ENCODE results near the gene CX3CL1. TPM values are rescaled to one million over a fixed set of nuclear protein-coding genes. Genes with fewer than 3 reads are reported as not detected.

CX3CL1 gene
- total and polyA plus RNA-seq, 5 donors: 8.2 to 22.9 (median 11.6) TPM

GRCh38 chr16:57357330-57358085 is 14.8 kb upstream of the CX3CL1 start:
- DNase-seq (no peak), ATAC-seq (peak in 1 of 2 donors; percentile 22)
- Histone ChIP-seq H3K4me1 (ENCODE audit: control insufficient read depth, insufficient read depth, low read length) (no peaks in the 10 kb centered on the region), H3K27ac (ENCODE audit: low read length) (no peak overlapping the region), H3K9me3 (ENCODE audit: control insufficient read depth, low read length) (no peaks in the 10 kb centered on the region), H3K27me3 (ENCODE audit: control insufficient read depth, insufficient read depth) (no peaks in the 10 kb centered on the region), H3K4me3 (ENCODE audit: low read length) (no peak overlapping the region)
- WGBS: 84% methylated on average over 9 of the region's 9 CpGs
- intact Hi-C loops (cut with DNase I): no loop called here

GRCh38 chr16:57358086-57358420 is 14.2 kb upstream of the CX3CL1 start:
- ATAC-seq: no peak
- DNase-seq: no peak
- no peaks in the 10 kb centered on the region for H3K9me3 ChIP-seq (ENCODE audit: control insufficient read depth, low read length)
- H3K4me3 ChIP-seq (ENCODE audit: low read length): no peak overlapping the region
- no peaks in the 10 kb centered on the region for H3K4me1 ChIP-seq (ENCODE audit: control insufficient read depth, insufficient read depth, low read length)
- H3K27me3 ChIP-seq (ENCODE audit: control insufficient read depth, insufficient read depth): no peaks in the 10 kb centered on the region
- intact Hi-C loops (cut with DNase I): no loop called here
- 81% methylated on average over 7 of the region's 7 CpGs for WGBS
- H3K27ac ChIP-seq (ENCODE audit: low read length): no peak overlapping the region

GRCh38 chr16:57358527-57359095 is 13.7 kb upstream of the CX3CL1 start, which contains the start of gene CCL22:
TSS of gene CCL22 (plus strand) at chr16:57358783. CDS start at chr16:57358817, 34 bp downstream.
- Histone ChIP-seq H3K27me3 (ENCODE audit: control insufficient read depth, insufficient read depth) (no peaks in the 10 kb centered on the region), H3K9me3 (ENCODE audit: control insufficient read depth, low read length) (no peaks in the 10 kb centered on the region), H3K4me1 (ENCODE audit: control insufficient read depth, insufficient read depth, low read length) (no peaks in the 10 kb centered on the region), H3K4me3 (ENCODE audit: low read length) (no peak within 1 kb of the TSS), H3K27ac (ENCODE audit: low read length) (no peak within 1 kb of the TSS)
- DNase-seq: no peak
- WGBS: 85% methylated on average over 9 of the region's 9 CpGs
- no peak for ATAC-seq
- intact Hi-C loops (cut with DNase I): no loop called here

GRCh38 chr16:57360321-57360935 is 11.9 kb upstream of the CX3CL1 start:
- no peak for ATAC-seq
- DNase-seq: no peak
- Histone ChIP-seq H3K4me3 (ENCODE audit: low read length) (no peak overlapping the region), H3K9me3 (ENCODE audit: control insufficient read depth, low read length) (no peaks in the 10 kb centered on the region), H3K4me1 (ENCODE audit: control insufficient read depth, insufficient read depth, low read length) (no peaks in the 10 kb centered on the region), H3K27me3 (ENCODE audit: control insufficient read depth, insufficient read depth) (no peaks in the 10 kb centered on the region), H3K27ac (ENCODE audit: low read length) (no peak overlapping the region)
- WGBS: 95% methylated on average over 16 of the region's 16 CpGs
- intact Hi-C loops (cut with DNase I): no loop called here

GRCh38 chr16:57361404-57361803 is 10.9 kb upstream of the CX3CL1 start:
- no peak for ATAC-seq
- Histone ChIP-seq H3K27ac (ENCODE audit: low read length) (no peak overlapping the region), H3K27me3 (ENCODE audit: control insufficient read depth, insufficient read depth) (no peaks in the 10 kb centered on the region), H3K4me3 (ENCODE audit: low read length) (no peak overlapping the region), H3K9me3 (ENCODE audit: control insufficient read depth, low read length) (no peaks in the 10 kb centered on the region), H3K4me1 (ENCODE audit: control insufficient read depth, insufficient read depth, low read length) (no peaks in the 10 kb centered on the region)
- intact Hi-C loops (cut with DNase I): no loop called here
- DNase-seq: no peak
- 84% methylated on average over 4 of the region's 4 CpGs for WGBS

GRCh38 chr16:57364143-57364542 is 8.1 kb upstream of the CX3CL1 start:
- intact Hi-C loops (cut with DNase I): no loop called here
- Histone ChIP-seq H3K4me3 (ENCODE audit: low read length) (no peak overlapping the region), H3K27ac (ENCODE audit: low read length) (no peak overlapping the region), H3K4me1 (ENCODE audit: control insufficient read depth, insufficient read depth, low read length) (no peaks in the 10 kb centered on the region), H3K27me3 (ENCODE audit: control insufficient read depth, insufficient read depth) (no peaks in the 10 kb centered on the region), H3K9me3 (ENCODE audit: control insufficient read depth, low read length) (no peaks in the 10 kb centered on the region)
- ATAC-seq (no peak), DNase-seq (no peak)
- WGBS: 95% methylated on average over 3 of the region's 3 CpGs

GRCh38 chr16:57366544-57367040 is 5.7 kb upstream of the CX3CL1 start:
- H3K9me3 ChIP-seq (ENCODE audit: control insufficient read depth, low read length): no peaks in the 10 kb centered on the region
- ATAC-seq (peak; percentile 45 to 49), DNase-seq (no peak)
- peak overlapping the region; percentile 18 for H3K27ac ChIP-seq (ENCODE audit: low read length)
- H3K27me3 ChIP-seq (ENCODE audit: control insufficient read depth, insufficient read depth): no peaks in the 10 kb centered on the region
- no peaks in the 10 kb centered on the region for H3K4me1 ChIP-seq (ENCODE audit: control insufficient read depth, insufficient read depth, low read length)
- H3K4me3 ChIP-seq (ENCODE audit: low read length): no peak overlapping the region
- 30% methylated on average over 6 of the region's 6 CpGs for WGBS
- intact Hi-C loops (cut with DNase I): no loop called here

GRCh38 chr16:57367116-57367752 is 5.1 kb upstream of the CX3CL1 start:
- WGBS: 65% methylated on average over 7 of the region's 7 CpGs
- H3K9me3 ChIP-seq (ENCODE audit: control insufficient read depth, low read length): no peaks in the 10 kb centered on the region
- H3K27me3 ChIP-seq (ENCODE audit: control insufficient read depth, insufficient read depth): no peaks in the 10 kb centered on the region
- intact Hi-C loops (cut with DNase I): no loop called here
- ATAC-seq: no peak
- H3K4me3 ChIP-seq (ENCODE audit: low read length): no peak overlapping the region
- DNase-seq: no peak
- H3K4me1 ChIP-seq (ENCODE audit: control insufficient read depth, insufficient read depth, low read length): no peaks in the 10 kb centered on the region
- no peak overlapping the region for H3K27ac ChIP-seq (ENCODE audit: low read length)

GRCh38 chr16:57371494-57372371 is 557 bp upstream of the CX3CL1 start:
- WGBS: 70% methylated on average over 15 of the region's 15 CpGs
- no peaks in the 10 kb centered on the region for H3K27me3 ChIP-seq (ENCODE audit: control insufficient read depth, insufficient read depth)
- H3K9me3 ChIP-seq (ENCODE audit: control insufficient read depth, low read length): no peaks in the 10 kb centered on the region
- DNase-seq (no peak), ATAC-seq (no peak)
- no peak overlapping the region for H3K4me3 ChIP-seq (ENCODE audit: low read length)
- no peaks in the 10 kb centered on the region for H3K4me1 ChIP-seq (ENCODE audit: control insufficient read depth, insufficient read depth, low read length)
- H3K27ac ChIP-seq (ENCODE audit: low read length): peak overlapping the region; percentile 51
- intact Hi-C loops (cut with DNase I): no loop called here

- DNase-seq (no peak), ATAC-seq (peak in 1 of 2 donors; percentile 3)
- WGBS: 56% methylated on average over 9 of the region's 9 CpGs
- intact Hi-C loops (cut with DNase I): no loop called here
- Histone ChIP-seq H3K4me3 (ENCODE audit: low read length) (peak overlapping the region; percentile 55), H3K4me1 (ENCODE audit: control insufficient read depth, insufficient read depth, low read length) (no peaks in the 10 kb centered on the region), H3K9me3 (ENCODE audit: control insufficient read depth, low read length) (no peaks in the 10 kb centered on the region), H3K27ac (ENCODE audit: low read length) (peak overlapping the region; percentile 84), H3K27me3 (ENCODE audit: control insufficient read depth, insufficient read depth) (no peaks in the 10 kb centered on the region)
Measured at GRCh38 chr16:57373117-57373947, 1.0 kb downstream of the CX3CL1 start.

Data from right cardiac atrium (tissue), 5 donors.